Right kidney (tissue), 9 donors: ENCODE results near the gene BTLA.
"Not testable (repeated sequence)": the region's sequence is repeated elsewhere in the genome, so short reads cannot be mapped to it uniquely, and the experiment has no call there.

ENCODE experiments used
- DNase-seq: peaks from one replicate; pipeline ENCODE4 v3.0.0-alpha.2; 2016
- long read RNA-seq, 8 donors: transcript quantifications; one replicate each; lab custom pipeline, GENCODE V29; 2026

Gene BTLA
- long read RNA-seq, donor 1, result 0 reads
- long read RNA-seq, donor 2, result 0 reads
- long read RNA-seq, donor 3, result 0 reads
- long read RNA-seq, donor 4, partial matches to known transcripts, result 0 of 2 reads
- long read RNA-seq, donor 4, other reads (novel, unspliced or antisense), result 0 of 2 reads
- long read RNA-seq, donor 5, result 0 reads
- long read RNA-seq, donor 6, result 0 reads
- long read RNA-seq, donor 7, result 0 reads
- long read RNA-seq, donor 8, result 0 reads

GRCh38 chr3:112498914-112499711, at the start of gene BTLA:
BTLA (minus strand) TSS chr3:112499472; CDS start chr3:112499358, 114 bp downstream.
- DNase-seq, result no peak

- no peak for DNase-seq
These were observed 47.0 kb upstream of the BTLA start for GRCh38 chr3:112546216-112546759.

- DNase-seq, result no peak
These were observed 40.8 kb upstream of the BTLA start for GRCh38 chr3:112539825-112540650.

GRCh38 chr3:112531358-112531781, 32.1 kb upstream of the BTLA start:
- DNase-seq, result peak; percentile 5

- no peak for DNase-seq
These were observed 31.3 kb upstream of the BTLA start for GRCh38 chr3:112530573-112530972.

- not testable (repeated sequence) for DNase-seq
These were observed 24.9 kb upstream of the BTLA start for GRCh38 chr3:112524127-112524526.

GRCh38 chr3:112519424-112520001, 20.2 kb upstream of the BTLA start:
- DNase-seq, result peak; percentile 7

- DNase-seq, result not testable (repeated sequence)
These were observed 19.7 kb upstream of the BTLA start for GRCh38 chr3:112518970-112519369.

- DNase-seq, result no peak
These were observed 15.4 kb upstream of the BTLA start for GRCh38 chr3:112514527-112515128.

GRCh38 chr3:112512320-112512719, 13.0 kb upstream of the BTLA start:
- DNase-seq, result no peak

GRCh38 chr3:112508860-112509259, 9.6 kb upstream of the BTLA start:
- no peak for DNase-seq

- DNase-seq, result no peak
These were observed 9.0 kb upstream of the BTLA start for GRCh38 chr3:112508261-112508660.

GRCh38 chr3:112505907-112506306, 6.6 kb upstream of the BTLA start:
- no peak for DNase-seq

- DNase-seq, result no peak
These were observed 4.9 kb upstream of the BTLA start for GRCh38 chr3:112504123-112504522.

- DNase-seq, result no peak
These were observed 4.2 kb upstream of the BTLA start for GRCh38 chr3:112503304-112503972.

- no peak for DNase-seq
These were observed 1.3 kb upstream of the BTLA start for GRCh38 chr3:112500621-112501020.

GRCh38 chr3:112497897-112498548, 1.2 kb downstream of the BTLA start:
- no peak for DNase-seq

- no peak for DNase-seq
These were observed 2.8 kb downstream of the BTLA start for GRCh38 chr3:112496366-112497067.

GRCh38 chr3:112494448-112494767, 4.9 kb downstream of the BTLA start:
- not testable (repeated sequence) for DNase-seq

GRCh38 chr3:112492124-112492523, 7.1 kb downstream of the BTLA start:
- DNase-seq, result no peak
